ENCODE measurements around the gene TBC1D22B. TPM values are rescaled to one million over a fixed set of nuclear protein-coding genes. Genes with fewer than 3 reads are reported as not detected.
A peak's percentile ranks its signal among the peaks of the same experiment; 100 is the strongest.

Gene TBC1D22B
- total and polyA plus RNA-seq, 2 of the 13 experiments (the other 11 are each of a cell fraction or from before 2014, with no cell fraction given), result 9.7 to 12.9 TPM

GRCh38 chr6:37369321-37370201 is 112.0 kb downstream of the TBC1D22B start (continued):
- TF ChIP-seq SP4 (CRISPR knock-in tag; IDR thresholded peaks at IDR 0.05), result no peak
- no peak for TF ChIP-seq SP1 (IDR thresholded peaks at IDR 0.05)
- TF ChIP-seq SP1 (CRISPR knock-in tag; IDR thresholded peaks at IDR 0.05), result no peak
- no peak for TF ChIP-seq DR1 (CRISPR knock-in tag; IDR thresholded peaks at IDR 0.05)
- no peak for TF ChIP-seq CENPT (CRISPR knock-in tag; IDR thresholded peaks at IDR 0.05; ENCODE audit: low read depth)
- TF ChIP-seq ZNF784 (CRISPR knock-in tag; IDR thresholded peaks at IDR 0.05; ENCODE audit: borderline replicate concordance), result peak; percentile 41; the same call in 1 of the 2 replicates
- TF ChIP-seq ZFX (CRISPR knock-in tag; IDR thresholded peaks at IDR 0.05; ENCODE audit: low read depth), result no peak
- no peak for TF ChIP-seq ZBTB2 (CRISPR knock-in tag; IDR thresholded peaks at IDR 0.05; ENCODE audit: low read depth)
- peak; percentile 74; the same call in 1 of the 2 replicates for TF ChIP-seq IKZF5 (CRISPR knock-in tag; IDR thresholded peaks at IDR 0.05)
- no peak for TF ChIP-seq NRL (CRISPR knock-in tag; IDR thresholded peaks at IDR 0.05; ENCODE audit: borderline replicate concordance)
- TF ChIP-seq SALL1 (CRISPR knock-in tag; IDR thresholded peaks at IDR 0.05), result peak; percentile 85
- peak; percentile 52; the same call in 1 of the 2 replicates for TF ChIP-seq ATF7-NPFF (CRISPR knock-in tag; IDR thresholded peaks at IDR 0.05; ENCODE audit: low read depth)
- no peak for TF ChIP-seq NPAS2 (CRISPR knock-in tag; IDR thresholded peaks at IDR 0.05; ENCODE audit: borderline replicate concordance)
- no peak for TF ChIP-seq ZNF24 (IDR thresholded peaks at IDR 0.05)
- TF ChIP-seq ZNF205 (CRISPR knock-in tag; IDR thresholded peaks at IDR 0.05), result peak; percentile 89
- no peak for TF ChIP-seq MXI1 (IDR thresholded peaks at IDR 0.05; ENCODE audit: borderline replicate concordance, low read depth, low read length)
- no peak for TF ChIP-seq ATAD3A (CRISPR knock-in tag; IDR thresholded peaks at IDR 0.05)
- no peak for TF ChIP-seq ZNF446 (CRISPR knock-in tag; IDR thresholded peaks at IDR 0.05)
- TF ChIP-seq RNF219 (CRISPR knock-in tag; IDR thresholded peaks at IDR 0.05), result no peak
- no peak for TF ChIP-seq STAT6 (CRISPR knock-in tag; IDR thresholded peaks at IDR 0.05; ENCODE audit: borderline replicate concordance)

Data from HepG2 (cell line).